Fibroblast of skin of back (primary cell): Measurements from ENCODE around the gene UBE2D4.
A peak's percentile ranks its signal among the peaks of the same experiment; 100 is the strongest.
"Not testable (repeated sequence)": the region's sequence is repeated elsewhere in the genome, so short reads cannot be mapped to it uniquely, and the experiment has no call there.

Experiments
- DNase-seq: peaks from one replicate; pipeline ENCODE4 v3.0.0-alpha.2; 2013

The UBE2D4 gene

GRCh38 chr7:43969586-43969985, 43.4 kb downstream of the UBE2D4 start:
- not testable (repeated sequence) for DNase-seq

- DNase-seq, result not testable (repeated sequence)
Measured at GRCh38 chr7:43970698-43971097, 44.5 kb downstream of the UBE2D4 start.

- DNase-seq, result peak; percentile 2
Measured at GRCh38 chr7:43974033-43974573, 47.9 kb downstream of the UBE2D4 start.

GRCh38 chr7:43974725-43975482, 48.7 kb downstream of the UBE2D4 start:
- DNase-seq, result not testable (repeated sequence)

- no peak for DNase-seq
Measured at GRCh38 chr7:43977525-43977924, 51.3 kb downstream of the UBE2D4 start.

- not testable (repeated sequence) for DNase-seq
Measured at GRCh38 chr7:43978102-43978501, 51.9 kb downstream of the UBE2D4 start.

- DNase-seq, result not testable (repeated sequence)
Measured at GRCh38 chr7:43982848-43983247, 56.6 kb downstream of the UBE2D4 start.

GRCh38 chr7:43983736-43984135, 57.5 kb downstream of the UBE2D4 start:
- DNase-seq, result not testable (repeated sequence)

GRCh38 chr7:43985904-43986864, 59.9 kb downstream of the UBE2D4 start:
- peak; percentile 67 for DNase-seq

GRCh38 chr7:43987476-43987875, 61.2 kb downstream of the UBE2D4 start:
- DNase-seq, result not testable (repeated sequence)

GRCh38 chr7:43990011-43990585, 63.9 kb downstream of the UBE2D4 start:
- not testable (repeated sequence) for DNase-seq

- peak; percentile 3 for DNase-seq
Measured at GRCh38 chr7:43990829-43991228, 64.6 kb downstream of the UBE2D4 start.

GRCh38 chr7:43992896-43993295, 66.7 kb downstream of the UBE2D4 start:
- DNase-seq, result peak; percentile 74

- not testable (repeated sequence) for DNase-seq
Measured at GRCh38 chr7:43994681-43995080, 68.4 kb downstream of the UBE2D4 start.

GRCh38 chr7:43997532-43997931, 71.3 kb downstream of the UBE2D4 start, which contains the start of gene SPDYE1:
Gene SPDYE1 (plus strand): TSS chr7:43997897. CDS start chr7:43999950, 2,053 bp downstream.
- not testable (repeated sequence) for DNase-seq
